HCT116 (cell line): Measurements from ENCODE around the gene GALNT13.

Experiments used
- CTCF ChIP-seq, 3 experiments: fragments of 200-600 bp in 1 of 3; sonication (generic) in 1 of 3; IDR thresholded peaks in 2 of 3; conservative IDR thresholded peaks in 1 of 3; 2 replicates each; pipeline ENCODE4 v1.5.1; 2012 to 2017; ENCODE audit warnings: low read depth in 2 of 3, low read length in 2 of 3, antibody characterized with exemption in 1 of 3, borderline replicate concordance in 1 of 3, control low read depth in 1 of 3, mild to moderate bottlenecking in 1 of 3, mixed read lengths in 1 of 3, mixed run types in 1 of 3, moderate library complexity in 1 of 3; ENCODE audit not compliant: insufficient read depth in 1 of 3
- EZH2 ChIP-seq: fragments of 200-600 bp; sonication (generic); IDR thresholded peaks from 2 replicates; pipeline ENCODE4 v1.6.1; 2017; ENCODE audit warnings: antibody characterized with exemption, mixed run types
- EZH2phosphoT487 ChIP-seq: fragments of 200-600 bp; IDR thresholded peaks from 2 replicates; pipeline ENCODE4 v1.6.1; 2018; ENCODE audit warnings: antibody characterized with exemption, borderline replicate concordance
- POLR2A ChIP-seq: IDR thresholded peaks from 2 replicates; pipeline ENCODE4 v1.7.0; 2011; ENCODE audit warnings: borderline replicate concordance; ENCODE audit not compliant: insufficient read depth, insufficient read length; ENCODE audit errors: extremely low read depth
- POLR2AphosphoS5 ChIP-seq: IDR thresholded peaks from 2 replicates; pipeline ENCODE4 v1.6.1; 2011; ENCODE audit warnings: mild to moderate bottlenecking, low read depth, low read length, moderate library complexity
- REST ChIP-seq: IDR thresholded peaks from 2 replicates; pipeline ENCODE4 v1.6.1; 2012; ENCODE audit warnings: low read depth
- YY1 ChIP-seq: IDR thresholded peaks from 2 replicates; pipeline ENCODE4 v1.6.1; 2011; ENCODE audit warnings: low read length, low read depth, moderate library complexity, mild to moderate bottlenecking; ENCODE audit not compliant: insufficient replicate concordance; ENCODE audit errors: extremely low read depth
- ZBTB33 ChIP-seq: IDR thresholded peaks from 2 replicates; pipeline ENCODE4 v1.6.1; 2011; ENCODE audit warnings: mild to moderate bottlenecking, low read length, moderate library complexity; ENCODE audit not compliant: insufficient replicate concordance; ENCODE audit errors: extremely low read depth
- ZFX ChIP-seq: fragments of 450-650 bp; IDR thresholded peaks from 2 replicates; pipeline ENCODE4 v1.6.1; 2017
- ZNF274 ChIP-seq: fragments of 200-500 bp; sonication (Bioruptor generic); IDR thresholded peaks from 2 replicates; pipeline ENCODE4 v1.6.1; 2014; ENCODE audit warnings: mild to moderate bottlenecking, low read depth, low read length, inconsistent platforms

GRCh38 chr2:153953761-153954160 lies 82.0 kb downstream of the GALNT13 start:
- TF ChIP-seq POLR2A (no peak), ZBTB33 (no peak), EZH2 (no peak), EZH2phosphoT487 (no peak), POLR2AphosphoS5 (no peak), CTCF (IDR thresholded peaks at IDR 0.05 in 2 of 3, conservative IDR thresholded peaks at IDR 0.05 in 1 of 3; ENCODE audit: borderline replicate concordance in 1 of 3, insufficient read depth in 1 of 3, low read depth in 2 of 3, low read length in 2 of 3) (no peak), YY1 (no peak), REST (no peak), ZNF274 (no peak), ZFX (no peak)
